GM19372 (cell line): ENCODE measurements around the gene KDM4B.

Source experiments
- ATAC-seq: cut with Tn5 transposase; IDR thresholded peaks from one replicate; pipeline ENCODE4 v1.9.1; 2021; ENCODE audit warnings: mild to moderate bottlenecking, low read depth, moderate library complexity; ENCODE audit not compliant: unreplicated experiment

KDM4B gene

DNA sequence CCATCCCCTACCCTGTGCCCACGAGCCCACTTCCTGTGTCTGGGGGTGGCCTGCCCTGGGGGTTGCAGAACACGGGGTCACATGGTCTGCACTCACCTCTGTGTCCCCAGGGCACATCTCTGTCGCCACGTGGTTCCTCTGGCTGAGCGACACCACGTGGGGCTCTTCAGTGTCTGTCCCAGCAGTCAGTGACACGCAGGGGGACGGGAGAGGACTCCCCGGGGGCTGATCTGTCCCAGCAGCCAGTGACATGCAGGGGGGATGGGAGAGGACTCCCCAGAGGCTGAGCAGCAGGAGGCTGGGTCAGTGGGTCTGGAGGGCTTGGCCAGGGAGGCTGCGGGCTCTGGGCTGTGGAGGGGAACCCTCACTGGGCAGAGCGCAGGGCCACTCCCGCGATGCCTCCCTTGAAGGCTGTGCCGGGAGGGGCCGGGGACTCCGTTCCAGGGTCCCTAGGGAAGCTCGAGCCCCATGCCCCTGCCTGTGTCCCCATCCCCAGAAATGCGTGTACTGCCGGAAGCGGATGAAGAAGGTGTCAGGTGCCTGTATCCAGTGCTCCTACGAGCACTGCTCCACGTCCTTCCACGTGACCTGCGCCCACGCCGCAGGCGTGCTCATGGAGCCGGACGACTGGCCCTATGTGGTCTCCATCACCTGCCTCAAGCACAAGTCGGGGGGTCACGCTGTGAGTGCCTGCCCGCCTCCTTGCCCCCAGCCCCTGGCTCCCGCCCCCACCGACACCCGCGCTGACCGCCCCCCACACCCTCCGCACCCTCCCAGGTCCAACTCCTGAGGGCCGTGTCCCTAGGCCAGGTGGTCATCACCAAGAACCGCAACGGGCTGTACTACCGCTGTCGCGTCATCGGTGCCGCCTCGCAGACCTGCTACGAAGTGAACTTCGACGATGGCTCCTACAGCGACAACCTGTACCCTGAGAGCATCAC is 174.8 kb downstream of the KDM4B start:
- no peak for ATAC-seq

- no peak for ATAC-seq
Observed at GRCh38 chr19:5144545-5145179, 175.7 kb downstream of the KDM4B start.

GRCh38 chr19:5145521-5146511 is 176.9 kb downstream of the KDM4B start:
- no peak for ATAC-seq

DNA sequence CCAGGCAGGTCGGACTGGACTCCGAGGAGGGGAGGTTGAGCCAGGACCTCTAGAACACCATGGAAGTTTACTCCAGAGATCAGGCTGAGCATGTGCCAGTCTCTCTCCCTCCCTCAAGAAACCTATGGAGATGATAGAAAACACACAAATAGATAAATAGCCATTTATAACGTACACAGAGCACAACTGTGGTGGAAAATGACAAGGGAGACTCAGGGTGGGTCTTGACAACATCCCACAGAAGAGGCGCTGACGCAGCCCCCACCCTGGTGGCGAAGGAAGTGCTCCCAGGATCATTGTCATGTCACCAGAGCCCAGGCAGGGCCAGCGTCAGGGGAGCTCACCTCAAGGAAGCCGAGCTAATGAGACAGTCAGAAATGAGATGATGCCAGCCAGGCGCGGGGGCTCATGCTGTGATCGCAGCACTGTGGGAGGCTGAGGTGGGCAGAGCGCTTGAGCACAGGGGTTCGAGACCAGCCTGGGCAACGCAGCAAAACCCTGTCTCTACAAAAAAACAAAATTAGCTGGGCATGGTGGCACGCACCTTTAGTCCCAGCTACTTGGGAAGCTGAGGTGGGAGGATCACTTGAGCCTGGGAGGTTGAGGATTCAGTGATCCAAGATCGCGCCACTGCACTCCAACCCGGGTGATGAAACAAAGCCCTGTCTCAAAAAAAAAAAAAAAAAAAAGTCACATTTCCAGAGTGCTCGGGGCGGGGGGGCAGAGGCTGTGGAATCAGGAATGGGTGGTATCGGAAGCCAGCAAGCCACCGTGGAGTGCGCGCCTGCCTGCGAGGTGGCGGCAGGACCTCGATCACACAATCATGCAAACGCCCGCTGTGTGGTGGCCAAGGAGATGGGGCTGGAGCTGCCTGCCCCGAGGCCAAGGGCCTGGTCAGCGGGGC is 178.4 kb downstream of the KDM4B start:
- no peak for ATAC-seq

- no peak for ATAC-seq
Observed at GRCh38 chr19:5147978-5148793, 179.3 kb downstream of the KDM4B start.

DNA sequence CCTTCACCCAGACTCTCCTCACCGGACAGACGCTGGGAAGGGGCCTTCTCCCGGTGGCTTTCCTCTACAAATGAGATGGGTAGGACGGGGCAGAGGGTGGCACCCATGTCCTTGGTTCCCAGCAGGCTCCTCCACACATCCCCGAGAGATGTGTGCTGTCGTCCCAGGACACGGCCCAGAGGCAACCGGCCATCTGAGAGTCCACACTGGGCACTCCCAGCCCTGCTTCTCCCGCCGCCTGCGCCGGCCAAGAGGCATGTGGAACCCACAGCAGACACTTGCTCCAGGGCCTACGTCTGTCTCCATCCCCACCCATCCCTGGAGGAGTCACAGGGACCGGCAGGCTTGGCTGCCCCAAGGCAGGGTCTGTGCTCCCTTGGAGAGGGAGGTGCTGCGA is 179.9 kb downstream of the KDM4B start:
- no peak for ATAC-seq

- ATAC-seq = no peak
Observed at GRCh38 chr19:5149508-5149907, 180.6 kb downstream of the KDM4B start.

GRCh38 chr19:5149932-5150901 is 181.3 kb downstream of the KDM4B start:
- ATAC-seq = no peak

GRCh38 chr19:5150902-5151741 is 182.2 kb downstream of the KDM4B start:
- no peak for ATAC-seq

- ATAC-seq = no peak
Observed at GRCh38 chr19:5152013-5152763, 183.3 kb downstream of the KDM4B start.

DNA sequence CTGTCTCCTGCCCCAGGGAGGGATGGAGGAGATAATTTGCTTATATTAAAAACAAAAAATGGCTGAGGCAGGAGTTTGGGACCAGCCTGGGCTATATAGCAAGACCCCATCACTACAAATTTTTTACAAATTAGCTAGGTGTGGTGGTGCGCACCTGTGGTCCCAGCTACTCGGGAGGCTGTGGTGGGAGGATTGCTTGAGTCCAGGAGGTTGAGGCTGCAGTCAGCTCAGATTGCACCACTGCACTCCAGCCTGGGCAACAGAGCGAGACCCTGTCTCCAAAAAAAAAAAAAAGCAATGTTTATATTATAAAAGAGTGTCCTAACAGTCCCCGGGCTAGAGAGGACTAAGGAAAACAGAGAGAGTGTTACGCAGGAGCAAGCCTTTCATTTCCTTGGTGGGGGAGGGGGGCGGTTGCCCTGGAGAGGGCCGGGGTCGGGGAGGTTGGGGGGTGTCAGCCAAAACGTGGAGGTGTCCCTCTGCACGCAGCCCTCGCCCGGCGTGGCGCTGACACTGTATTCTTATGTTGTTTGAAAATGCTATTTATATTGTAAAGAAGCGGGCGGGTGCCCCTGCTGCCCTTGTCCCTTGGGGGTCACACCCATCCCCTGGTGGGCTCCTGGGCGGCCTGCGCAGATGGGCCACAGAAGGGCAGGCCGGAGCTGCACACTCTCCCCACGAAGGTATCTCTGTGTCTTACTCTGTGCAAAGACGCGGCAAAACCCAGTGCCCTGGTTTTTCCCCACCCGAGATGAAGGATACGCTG is 184.0 kb downstream of the KDM4B start:
- ATAC-seq = no peak

GRCh38 chr19:5153601-5154128 is 184.8 kb downstream of the KDM4B start:
- no peak for ATAC-seq

DNA sequence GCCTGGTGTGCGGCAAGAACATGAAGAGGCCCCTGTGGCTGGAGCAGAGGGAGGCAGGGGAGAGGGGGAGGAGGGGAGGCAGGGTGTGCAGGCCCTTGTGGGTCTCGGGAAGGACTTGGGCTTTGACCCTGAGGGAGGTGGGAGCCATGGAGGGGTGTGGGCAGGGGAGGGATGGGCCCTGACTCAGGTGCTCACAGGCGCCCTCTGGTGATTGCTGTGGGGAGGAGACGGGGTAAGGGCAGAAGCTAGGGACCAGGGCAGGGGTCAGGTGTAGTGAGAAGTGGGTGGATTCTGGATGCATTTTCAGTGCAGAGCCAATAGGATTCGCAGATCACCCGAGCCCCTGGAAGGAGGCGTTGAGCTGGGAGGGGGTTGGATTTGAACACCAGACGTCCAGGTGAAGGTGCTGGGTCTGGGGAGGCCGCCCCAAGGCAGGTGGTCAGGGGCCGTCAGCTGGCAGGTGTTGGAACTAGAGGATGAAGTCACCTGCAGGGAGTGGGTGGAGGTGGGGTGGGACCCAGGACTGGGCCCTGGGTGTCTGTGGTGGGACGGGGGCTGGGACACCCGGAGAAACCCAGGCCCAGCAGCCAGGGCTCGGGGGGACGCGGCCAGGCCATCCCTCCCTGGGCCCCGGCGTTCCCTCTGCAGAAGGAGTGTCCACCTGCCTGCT is 185.4 kb downstream of the KDM4B start:
- no peak for ATAC-seq

DNA sequence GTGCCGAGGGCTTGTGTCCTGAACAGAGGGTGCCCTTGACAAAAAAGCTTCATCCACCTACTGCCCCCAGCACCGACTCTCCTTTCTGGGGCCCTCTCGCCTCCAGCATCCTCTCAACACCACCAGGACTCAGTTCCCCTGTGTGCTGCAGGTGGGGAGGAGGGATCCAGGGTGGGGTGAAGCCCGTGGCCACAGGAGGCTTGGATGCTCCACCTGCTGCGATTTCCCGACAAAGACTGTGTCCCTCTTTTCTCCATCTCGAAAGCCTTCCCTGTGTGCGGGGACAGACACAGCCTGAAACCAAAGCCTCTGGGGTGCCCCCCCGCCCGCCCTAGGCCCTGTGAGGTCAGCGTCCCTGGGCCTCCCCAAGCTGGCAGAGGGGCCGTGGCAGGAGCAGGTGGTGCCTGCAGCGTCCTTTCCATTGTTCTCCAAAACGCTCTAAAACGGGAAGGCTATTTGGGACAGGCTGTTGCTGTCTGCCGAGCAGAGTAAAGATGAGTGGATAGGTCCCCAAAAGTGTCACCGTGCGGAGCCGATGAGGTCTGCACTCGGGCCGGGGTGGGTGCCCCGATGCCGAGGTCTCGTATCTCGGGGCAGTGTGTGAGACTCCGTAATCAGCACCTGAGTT is 186.0 kb downstream of the KDM4B start:
- ATAC-seq = no peak
